Measurements from ENCODE around the gene ADAM15. TPM values are rescaled to one million over a fixed set of nuclear protein-coding genes. Genes with fewer than 3 reads are reported as not detected.

Gene ADAM15
- total RNA-seq, 1 donor from 2014 or later: 22.1 TPM

DNA sequence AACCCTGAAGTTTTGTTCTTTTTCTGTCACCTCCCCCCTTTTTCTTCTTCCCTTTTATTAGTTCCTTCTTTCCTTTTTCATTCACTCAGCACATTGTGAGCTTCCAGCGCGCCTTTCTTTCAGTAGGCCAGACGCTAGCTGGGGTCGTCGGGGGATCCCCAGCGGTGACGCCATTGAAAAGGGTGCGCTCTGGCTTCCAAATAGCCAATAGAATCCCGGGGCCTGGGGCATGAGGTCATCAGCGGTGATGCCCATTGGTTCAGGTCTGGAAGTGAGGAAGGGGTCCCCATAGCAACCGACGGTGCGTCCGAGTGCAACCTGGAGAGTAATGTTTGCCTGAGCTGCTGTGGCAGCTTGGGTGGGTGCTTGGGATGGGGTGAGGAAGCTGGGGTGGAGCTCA is 20.6 kb downstream of the ADAM15 start:
- Mint-ChIP-seq H3K27ac (peak overlapping the region; percentile 94), H3K9me3 (ENCODE audit: low read depth) (no peaks in the 10 kb centered on the region), H3K36me3 (ENCODE audit: insufficient read depth) (peaks cover 11% of the 10 kb centered on the region), H3K4me1 (ENCODE audit: low read depth) (peaks cover 12% of the 10 kb centered on the region), H3K27me3 (peaks cover 16% of the 10 kb centered on the region), H3K4me3 (ENCODE audit: low read depth) (peak overlapping the region; percentile 66)
- DNase-seq (ENCODE audit: low spot score, unreplicated experiment): no peak
- TF ChIP-seq, protein P1, sequence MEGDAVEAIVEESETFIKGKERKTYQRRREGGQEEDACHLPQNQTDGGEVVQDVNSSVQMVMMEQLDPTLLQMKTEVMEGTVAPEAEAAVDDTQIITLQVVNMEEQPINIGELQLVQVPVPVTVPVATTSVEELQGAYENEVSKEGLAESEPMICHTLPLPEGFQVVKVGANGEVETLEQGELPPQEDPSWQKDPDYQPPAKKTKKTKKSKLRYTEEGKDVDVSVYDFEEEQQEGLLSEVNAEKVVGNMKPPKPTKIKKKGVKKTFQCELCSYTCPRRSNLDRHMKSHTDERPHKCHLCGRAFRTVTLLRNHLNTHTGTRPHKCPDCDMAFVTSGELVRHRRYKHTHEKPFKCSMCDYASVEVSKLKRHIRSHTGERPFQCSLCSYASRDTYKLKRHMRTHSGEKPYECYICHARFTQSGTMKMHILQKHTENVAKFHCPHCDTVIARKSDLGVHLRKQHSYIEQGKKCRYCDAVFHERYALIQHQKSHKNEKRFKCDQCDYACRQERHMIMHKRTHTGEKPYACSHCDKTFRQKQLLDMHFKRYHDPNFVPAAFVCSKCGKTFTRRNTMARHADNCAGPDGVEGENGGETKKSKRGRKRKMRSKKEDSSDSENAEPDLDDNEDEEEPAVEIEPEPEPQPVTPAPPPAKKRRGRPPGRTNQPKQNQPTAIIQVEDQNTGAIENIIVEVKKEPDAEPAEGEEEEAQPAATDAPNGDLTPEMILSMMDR (IDR thresholded peaks at IDR 0.05; ENCODE audit: unreplicated experiment): no peak

- TF ChIP-seq, protein P1 (IDR thresholded peaks at IDR 0.05; ENCODE audit: unreplicated experiment): no peak
- H3K36me3 Mint-ChIP-seq (ENCODE audit: insufficient read depth): peaks cover 7% of the 10 kb centered on the region
- H3K9me3 Mint-ChIP-seq (ENCODE audit: low read depth): no peaks in the 10 kb centered on the region
- no peak for DNase-seq (ENCODE audit: low spot score, unreplicated experiment)
- no peak overlapping the region for H3K27ac Mint-ChIP-seq
- peaks cover 16% of the 10 kb centered on the region for H3K27me3 Mint-ChIP-seq
- peaks cover 16% of the 10 kb centered on the region for H3K4me1 Mint-ChIP-seq (ENCODE audit: low read depth)
- H3K4me3 Mint-ChIP-seq (ENCODE audit: low read depth): no peak overlapping the region
Measured at GRCh38 chr1:155072531-155073289, 21.6 kb downstream of the ADAM15 start.

GRCh38 chr1:155073377-155074242 is 22.5 kb downstream of the ADAM15 start:
- DNase-seq (ENCODE audit: low spot score, unreplicated experiment): no peak
- peaks cover 23% of the 10 kb centered on the region for H3K4me1 Mint-ChIP-seq (ENCODE audit: low read depth)
- no peak overlapping the region for H3K4me3 Mint-ChIP-seq (ENCODE audit: low read depth)
- TF ChIP-seq, protein P1 (IDR thresholded peaks at IDR 0.05; ENCODE audit: unreplicated experiment): no peak
- peaks cover 4% of the 10 kb centered on the region for H3K36me3 Mint-ChIP-seq (ENCODE audit: insufficient read depth)
- no peaks in the 10 kb centered on the region for H3K9me3 Mint-ChIP-seq (ENCODE audit: low read depth)
- no peak overlapping the region for H3K27ac Mint-ChIP-seq
- H3K27me3 Mint-ChIP-seq: peaks cover 16% of the 10 kb centered on the region

DNA sequence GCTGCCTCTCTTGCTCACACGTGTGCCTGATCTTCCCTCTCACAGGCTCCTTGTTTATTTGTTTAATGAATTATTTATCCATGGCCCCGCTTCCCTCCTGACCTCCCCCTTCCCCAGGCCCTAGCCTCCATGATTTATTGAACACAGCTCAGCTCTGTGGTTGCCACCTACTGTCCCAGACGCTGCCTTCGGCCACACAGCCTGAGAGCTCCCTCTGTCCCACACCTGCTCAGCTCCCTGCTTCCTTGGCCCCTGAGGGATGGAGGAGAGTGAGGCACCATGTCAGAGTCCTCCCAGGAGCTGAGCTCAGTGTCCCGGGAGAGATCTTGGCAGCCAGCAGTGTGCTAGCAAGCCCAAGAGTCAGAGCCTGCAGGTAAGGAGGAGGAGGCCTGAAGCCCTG is 24.4 kb downstream of the ADAM15 start:
- DNase-seq (ENCODE audit: low spot score, unreplicated experiment): no peak
- Mint-ChIP-seq H3K27me3 (peaks cover 23% of the 10 kb centered on the region), H3K9me3 (ENCODE audit: low read depth) (no peaks in the 10 kb centered on the region), H3K4me3 (ENCODE audit: low read depth) (no peak overlapping the region), H3K27ac (peak overlapping the region; percentile 88), H3K4me1 (ENCODE audit: low read depth) (peaks cover 27% of the 10 kb centered on the region), H3K36me3 (ENCODE audit: insufficient read depth) (no peaks in the 10 kb centered on the region)
- TF ChIP-seq, protein P1 (IDR thresholded peaks at IDR 0.05; ENCODE audit: unreplicated experiment): no peak

DNA sequence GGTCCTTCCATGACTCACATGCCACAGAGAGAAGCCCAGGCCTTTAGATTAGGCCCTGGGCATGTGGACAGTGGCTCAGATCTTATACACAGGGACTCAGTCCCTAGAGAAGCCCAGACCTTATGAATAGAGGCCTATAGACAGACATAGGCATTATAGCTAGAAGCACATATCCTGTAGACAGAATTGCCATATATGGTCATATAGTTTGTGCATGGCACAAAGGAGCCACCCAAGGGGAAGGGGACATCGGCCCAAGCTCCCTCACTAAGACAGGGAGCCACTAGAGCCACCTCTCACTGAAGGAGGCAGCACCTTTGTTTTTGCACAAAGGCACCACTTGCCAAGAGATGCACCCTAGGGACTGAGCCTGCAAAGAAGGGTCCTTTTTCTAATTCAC is 25.3 kb downstream of the ADAM15 start:
- no peak for DNase-seq (ENCODE audit: low spot score, unreplicated experiment)
- Mint-ChIP-seq H3K27ac (no peak overlapping the region), H3K4me3 (ENCODE audit: low read depth) (no peak overlapping the region), H3K27me3 (peaks cover 25% of the 10 kb centered on the region), H3K9me3 (ENCODE audit: low read depth) (no peaks in the 10 kb centered on the region), H3K36me3 (ENCODE audit: insufficient read depth) (no peaks in the 10 kb centered on the region), H3K4me1 (ENCODE audit: low read depth) (peaks cover 29% of the 10 kb centered on the region)
- TF ChIP-seq, protein P1 (IDR thresholded peaks at IDR 0.05; ENCODE audit: unreplicated experiment): no peak

Data from progenitor cell of endocrine pancreas (in vitro differentiated cells).